Peyer's patch (tissue), 4 donors: Measurements from ENCODE around the gene IKZF3. TPM values are rescaled to one million over a fixed set of nuclear protein-coding genes. Genes with fewer than 3 reads are reported as not detected.
A peak's percentile ranks its signal among the peaks of the same experiment; 100 is the strongest.
"Not testable (repeated sequence)": the region's sequence is repeated elsewhere in the genome, so short reads cannot be mapped to it uniquely, and the experiment has no call there.

Experiments
- DNase-seq, 3 donors: peaks; one replicate each; pipeline ENCODE4 v3.0.0-alpha.2; 2017 to 2019
- H3K27ac ChIP-seq, 4 donors: fragments of 200-600 bp; sonication (generic); one replicate each; pipeline ENCODE4 v1.5.1; 2016 to 2019
- H3K27me3 ChIP-seq, 2 donors: fragments of 200-600 bp; sonication (generic); one replicate each; pipeline ENCODE4 v1.5.1; 2019
- H3K36me3 ChIP-seq, 3 donors: fragments of 200-600 bp; sonication (generic); one replicate each; pipeline ENCODE4 v1.5.1; 2016 to 2019
- H3K4me1 ChIP-seq, 4 donors: fragments of 200-600 bp; sonication (generic); one replicate each; pipeline ENCODE4 v1.5.1; 2016 to 2019
- H3K4me3 ChIP-seq, 4 donors: fragments of 200-600 bp; sonication (generic); 1 replicate in 3 of 4; 2 replicates in 1 of 4; pipeline ENCODE4 v1.5.1; 2016 to 2019; ENCODE audit warnings: mild to moderate bottlenecking in 1 of 4
- H3K9me3 ChIP-seq, 4 donors: fragments of 200-600 bp; sonication (generic); one replicate each; pipeline ENCODE4 v1.5.1; 2016 to 2019; ENCODE audit warnings: mild to moderate bottlenecking in 1 of 4
- CTCF ChIP-seq, 6 experiments: fragments of 450-650 bp in 4 of 6; fragments of 200-600 bp in 2 of 6; sonication (generic) in 1 of 6; IDR thresholded peaks; one replicate each; pipeline ENCODE4 v1.5.1; 2017 to 2019; ENCODE audit warnings: antibody characterized with exemption in 6 of 6, mild to moderate bottlenecking in 3 of 6, moderate library complexity in 1 of 6
- POLR2A ChIP-seq, 2 donors: fragments of 450-650 bp; IDR thresholded peaks; one replicate each; pipeline ENCODE4 v1.5.1; 2017; ENCODE audit warnings: antibody characterized with exemption in 2 of 2, mild to moderate bottlenecking in 2 of 2, moderate library complexity in 2 of 2
- total RNA-seq, 4 donors: library from RNA; depleted of rRNA; stranded (reverse); fragments of >200 nt; gene quantifications; one replicate each; pipeline ENCODE4 v1.1.0, GENCODE V29; 2016

IKZF3 gene
- 10 to 100 TPM in 1 of 4 donors, 1 to 10 TPM in 3; 5.4 to 45.4 (median 7.0) TPM for total RNA-seq

- Histone ChIP-seq H3K27me3 (no peaks in the 10 kb centered on the region), H3K36me3 (no peaks in the 10 kb centered on the region), H3K9me3 (peaks cover 0 to 5% (median 0%) of the 10 kb centered on the region in 4 donors), H3K4me1 (peaks cover 0 to 9% (median 3%) of the 10 kb centered on the region in 4 donors), H3K27ac (peak within 1 kb of the TSS; percentile 39 to 90 (median 75)), H3K4me3 (peak within 1 kb of the TSS; percentile 41 to 54 (median 50))
- TF ChIP-seq POLR2A (IDR thresholded peaks at IDR 0.05) (no peak), CTCF (IDR thresholded peaks at IDR 0.05) (peak; percentile 13 to 44 (median 17))
- DNase-seq: peak; percentile 74 to 89 (median 81)
Measured at GRCh38 chr17:39863918-39864746, at the start of gene IKZF3. IKZF3 (minus strand) TSS chr17:39864312; CDS start chr17:39864126, 186 bp downstream.

GRCh38 chr17:39908789-39909352 lies 44.8 kb upstream of the IKZF3 start:
- Histone ChIP-seq H3K27me3 (no peaks in the 10 kb centered on the region), H3K4me3 (no peak overlapping the region), H3K36me3 (peaks cover 0 to 59% (median 0%) of the 10 kb centered on the region in 3 donors), H3K9me3 (no peaks in the 10 kb centered on the region), H3K4me1 (no peaks in the 10 kb centered on the region), H3K27ac (no peak overlapping the region)
- TF ChIP-seq CTCF (IDR thresholded peaks at IDR 0.05): no peak
- TF ChIP-seq POLR2A (IDR thresholded peaks at IDR 0.05): no peak
- peak in 1 of 3 donors; percentile 13 for DNase-seq

GRCh38 chr17:39904990-39905288 lies 40.8 kb upstream of the IKZF3 start:
- Histone ChIP-seq H3K9me3 (no peaks in the 10 kb centered on the region), H3K4me3 (no peak overlapping the region), H3K27me3 (no peaks in the 10 kb centered on the region), H3K27ac (no peak overlapping the region), H3K36me3 (peaks cover 0 to 48% (median 0%) of the 10 kb centered on the region in 3 donors), H3K4me1 (no peaks in the 10 kb centered on the region)
- DNase-seq: no peak
- TF ChIP-seq CTCF (IDR thresholded peaks at IDR 0.05) (no peak), POLR2A (IDR thresholded peaks at IDR 0.05) (no peak)

- TF ChIP-seq CTCF (IDR thresholded peaks at IDR 0.05) (no peak), POLR2A (IDR thresholded peaks at IDR 0.05) (no peak)
- no peaks in the 10 kb centered on the region for H3K27me3 ChIP-seq
- H3K9me3 ChIP-seq: no peaks in the 10 kb centered on the region
- peaks cover 0 to 36% (median 0%) of the 10 kb centered on the region in 3 donors for H3K36me3 ChIP-seq
- no peak overlapping the region for H3K27ac ChIP-seq
- no peaks in the 10 kb centered on the region for H3K4me1 ChIP-seq
- no peak overlapping the region for H3K4me3 ChIP-seq
- peak in 1 of 3 donors; percentile 3 for DNase-seq
Measured at GRCh38 chr17:39903158-39903884, 39.2 kb upstream of the IKZF3 start.

- H3K36me3 ChIP-seq: peaks cover 0 to 30% (median 0%) of the 10 kb centered on the region in 3 donors
- not testable (repeated sequence) for H3K4me3 ChIP-seq, H3K27me3 ChIP-seq, H3K9me3 ChIP-seq, H3K4me1 ChIP-seq, H3K27ac ChIP-seq, DNase-seq
Measured at GRCh38 chr17:39902027-39902426, 37.9 kb upstream of the IKZF3 start.

GRCh38 chr17:39899215-39899614 lies 35.1 kb upstream of the IKZF3 start:
- H3K4me3 ChIP-seq: no peak overlapping the region
- no peak for DNase-seq
- H3K9me3 ChIP-seq: no peaks in the 10 kb centered on the region
- H3K27me3 ChIP-seq: no peaks in the 10 kb centered on the region
- TF ChIP-seq POLR2A (IDR thresholded peaks at IDR 0.05) (no peak), CTCF (IDR thresholded peaks at IDR 0.05) (no peak)
- no peak overlapping the region for H3K27ac ChIP-seq
- no peaks in the 10 kb centered on the region for H3K4me1 ChIP-seq
- H3K36me3 ChIP-seq: peaks cover 0 to 18% (median 0%) of the 10 kb centered on the region in 3 donors
